ENCODE measurements around the gene OAS3. TPM values are rescaled to one million over a fixed set of nuclear protein-coding genes. Genes with fewer than 3 reads are reported as not detected.

Gene OAS3
- total and polyA plus RNA-seq, 12 donors, result 3.0 to 28.0 (median 8.5) TPM

GRCh38 chr12:112904571-112904970 lies 33.7 kb upstream of the OAS3 start:
- peaks cover 0 to 64% (median 22%) of the 10 kb centered on the region in 9 donors for H3K4me1 ChIP-seq
- intact Hi-C loops (cut with DNase I), result loop anchor here in 3 of 10 donors (5.0 to 10.0 kb wide), 2 partner anchors 70 to 128 kb away; partner anchors contain the start of gene OAS2 (in 1 of the 3)

GRCh38 chr12:112905451-112906089 lies 32.7 kb upstream of the OAS3 start:
- TF ChIP-seq CTCF (IDR thresholded peaks at IDR 0.05), result no peak
- no peak for DNase-seq
- H3K27ac ChIP-seq, result peak overlapping the region in 5 of 10 donors; percentile 54 to 89 (median 76)
- intact Hi-C loops (cut with DNase I), result loop anchor here in 1 of 10 donors (10.0 kb wide), 1 partner anchor 69 kb away; the partner anchor contains the start of gene OAS2
- peaks cover 0 to 61% (median 22%) of the 10 kb centered on the region in 9 donors for H3K4me1 ChIP-seq
- no peaks in the 10 kb centered on the region for H3K9me3 ChIP-seq
- no peaks in the 10 kb centered on the region for H3K27me3 ChIP-seq
- H3K36me3 ChIP-seq, result peaks cover 0 to 17% (median 0%) of the 10 kb centered on the region in 9 donors
- WGBS, 2 donors, result 89 to 90% methylated on average over 4 of the region's 4 CpGs
- ATAC-seq, result no peak
- no peak overlapping the region for H3K4me3 ChIP-seq

More at GRCh38 chr12:112904571-112904970, 33.7 kb upstream of the OAS3 start:
- ATAC-seq (peak in 2 of 8 donors; percentile 38 to 71), DNase-seq (no peak)
- TF ChIP-seq CTCF (IDR thresholded peaks at IDR 0.05), result no peak
- H3K4me3 ChIP-seq, result no peak overlapping the region
- no peaks in the 10 kb centered on the region for H3K27me3 ChIP-seq
- H3K9me3 ChIP-seq, result no peaks in the 10 kb centered on the region
- H3K36me3 ChIP-seq, result peaks cover 0 to 11% (median 0%) of the 10 kb centered on the region in 9 donors
- H3K27ac ChIP-seq, result peak overlapping the region in 1 of 10 donors; percentile 17

- peak in 1 of 2 donors; percentile 50 for DNase-seq
- no peak for TF ChIP-seq CTCF (IDR thresholded peaks at IDR 0.05)
- Histone ChIP-seq H3K4me1 (peaks cover 0 to 61% (median 22%) of the 10 kb centered on the region in 9 donors), H3K4me3 (peak within 1 kb of the TSS; percentile 18 to 68 (median 60)), H3K36me3 (peaks cover 0 to 27% (median 2%) of the 10 kb centered on the region in 9 donors), H3K9me3 (peaks cover 0 to 6% (median 2%) of the 10 kb centered on the region in 11 donors), H3K27ac (peak within 1 kb of the TSS in 9 of 10 donors; percentile 38 to 89 (median 64)), H3K27me3 (no peaks in the 10 kb centered on the region)
- WGBS, 2 donors, result 4 to 6% methylated on average over 4 of the region's 4 CpGs
- ATAC-seq, result peak; percentile 65 to 93 (median 85)
- intact Hi-C loops (cut with DNase I), result loop anchor here in 1 of 10 donors (1.0 to 10.0 kb wide), 2 partner anchors 30 to 68 kb away; partner anchors contain the start of gene OAS2
These were observed 31.4 kb upstream of the OAS3 start, which contains the start of gene OAS1 for GRCh38 chr12:112906712-112907414. Gene OAS1, plus strand, starts transcription at chr12:112906962. Its CDS starts 78 bp downstream, at chr12:112907040.
